Astrocyte (in vitro differentiated cells and primary cell): ENCODE data around the gene CALML5. TPM values are rescaled to one million over a fixed set of nuclear protein-coding genes. Genes with fewer than 3 reads are reported as not detected.

ENCODE experiments used
- DNase-seq: peaks from one replicate; pipeline ENCODE4 v3.0.0-alpha.2; 2010; ENCODE audit warnings: low read depth
- FAIRE-seq: peaks from 2 replicates; lab custom pipeline; 2011; peaks lifted over from hg19 to GRCh38; lab: Jason Lieb, UNC
- H2AFZ ChIP-seq: 2 replicates; pipeline ENCODE4 v1.6.0; 2012; ENCODE audit warnings: low read depth, low read length, inconsistent platforms
- H3K27ac ChIP-seq: 2 replicates; pipeline ENCODE4 v1.5.1; 2011; ENCODE audit warnings: low read depth, low read length, inconsistent platforms
- H3K27me3 ChIP-seq: 2 replicates; pipeline ENCODE4 v1.6.0; 2011; ENCODE audit warnings: low read length, inconsistent platforms; ENCODE audit not compliant: insufficient read depth
- H3K36me3 ChIP-seq: 2 replicates; pipeline ENCODE4 v1.5.1; 2011; ENCODE audit warnings: low read length, inconsistent platforms; ENCODE audit not compliant: insufficient read depth
- H3K4me1 ChIP-seq: 2 replicates; pipeline ENCODE4 v1.5.1; 2011; ENCODE audit warnings: low read length, inconsistent platforms; ENCODE audit not compliant: insufficient read depth
- H3K4me2 ChIP-seq: 2 replicates; pipeline ENCODE4 v1.6.0; 2012; ENCODE audit warnings: low read length, inconsistent platforms
- H3K4me3 ChIP-seq: 2 replicates; pipeline ENCODE4 v1.5.1; 2011; ENCODE audit warnings: low read depth, mild to moderate bottlenecking, low read length, inconsistent platforms; ENCODE audit not compliant: insufficient read depth
- H3K79me2 ChIP-seq: 2 replicates; pipeline ENCODE4 v1.6.0; 2012; ENCODE audit warnings: mild to moderate bottlenecking, low read length, inconsistent platforms; ENCODE audit not compliant: insufficient read depth
- H3K9ac ChIP-seq: 2 replicates; pipeline ENCODE4 v1.6.0; 2012; ENCODE audit warnings: mild to moderate bottlenecking, low read length, inconsistent platforms
- H3K9me3 ChIP-seq: 2 replicates; pipeline ENCODE4 v1.5.1; 2012; ENCODE audit warnings: low read depth, mild to moderate bottlenecking, low read length, inconsistent platforms; ENCODE audit not compliant: insufficient read depth
- H4K20me1 ChIP-seq: 2 replicates; pipeline ENCODE4 v1.6.0; 2012; ENCODE audit warnings: low read length, inconsistent platforms; ENCODE audit not compliant: insufficient read depth
- H3K27ac Mint-ChIP-seq: one replicate; pipeline ENCODE4 v1.8.0; 2021; ENCODE audit warnings: mild to moderate bottlenecking, mixed read lengths; ENCODE audit not compliant: unreplicated experiment
- H3K27me3 Mint-ChIP-seq: one replicate; pipeline ENCODE4 v1.8.0; 2021; ENCODE audit warnings: low read depth, mixed read lengths; ENCODE audit not compliant: unreplicated experiment
- H3K36me3 Mint-ChIP-seq: one replicate; pipeline ENCODE4 v1.8.0; 2021; ENCODE audit warnings: low read depth, mixed read lengths; ENCODE audit not compliant: unreplicated experiment
- H3K4me1 Mint-ChIP-seq: one replicate; pipeline ENCODE4 v1.8.0; 2021; ENCODE audit warnings: low read depth, mixed read lengths; ENCODE audit not compliant: unreplicated experiment
- H3K4me3 Mint-ChIP-seq: one replicate; pipeline ENCODE4 v1.8.0; 2021; ENCODE audit warnings: mild to moderate bottlenecking, moderate library complexity, mixed read lengths; ENCODE audit not compliant: unreplicated experiment
- H3K9me3 Mint-ChIP-seq: one replicate; pipeline ENCODE4 v1.8.0; 2021; ENCODE audit warnings: mild to moderate bottlenecking, mixed read lengths; ENCODE audit not compliant: unreplicated experiment
- EZH2 ChIP-seq: IDR thresholded peaks from 2 replicates; pipeline ENCODE4 v1.6.1; 2012; ENCODE audit warnings: mild to moderate bottlenecking, low read length, inconsistent platforms; ENCODE audit not compliant: insufficient read depth
- total RNA-seq: library from RNA; stranded (reverse); gene quantifications from 2 replicates; pipeline ENCODE4 v1.2.1, GENCODE V29; 2021
- TF ChIP-seq, protein P1 (sequence below): IDR thresholded peaks from 2 replicates; pipeline ENCODE4 v1.5.1; 2011; ENCODE audit warnings: low read depth, mild to moderate bottlenecking, inconsistent platforms, low read length, moderate library complexity; ENCODE audit not compliant: insufficient read depth

Gene CALML5
- total RNA-seq, 1 donor from 2014 or later = not detected

DNA sequence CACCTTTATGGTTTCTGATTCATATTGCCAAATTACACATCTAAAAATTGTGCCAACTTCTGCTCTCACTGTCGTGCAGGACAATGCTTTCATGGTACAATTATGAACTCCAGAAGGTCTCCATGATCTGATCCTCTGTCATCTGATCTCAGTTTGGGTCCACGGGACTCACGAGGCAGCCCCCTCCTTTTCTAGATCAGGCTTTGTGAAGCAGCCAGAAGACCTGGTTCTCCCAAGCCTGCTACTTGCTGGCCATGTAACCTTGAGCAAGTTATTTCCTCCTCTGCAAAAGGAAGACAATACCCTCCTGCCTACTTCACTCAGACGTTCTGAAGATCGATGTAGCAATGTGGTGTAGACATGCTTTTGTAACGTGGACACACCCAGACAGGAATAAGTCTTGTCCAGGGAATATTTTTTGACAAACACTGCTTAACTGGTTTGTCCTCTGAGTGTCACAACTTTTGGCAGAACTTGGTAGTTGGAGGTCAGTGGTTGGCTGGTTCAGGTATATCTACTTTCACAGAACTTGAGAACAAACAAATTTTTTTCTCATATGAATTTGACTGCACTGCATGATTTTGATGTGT lies 44.9 kb upstream of the CALML5 start:
- Histone ChIP-seq H3K9me3 (no peaks in the 10 kb centered on the region), H3K4me1 (peaks cover 45% of the 10 kb centered on the region), H3K79me2 (no peaks in the 10 kb centered on the region), H2AFZ (no peak overlapping the region), H4K20me1 (no peaks in the 10 kb centered on the region), H3K36me3 (no peaks in the 10 kb centered on the region), H3K27ac (no peak overlapping the region), H3K9ac (no peak overlapping the region), H3K27me3 (no peaks in the 10 kb centered on the region), H3K4me2 (no peak overlapping the region), H3K4me3 (no peak overlapping the region)
- Mint-ChIP-seq H3K27ac (no peak overlapping the region), H3K36me3 (peaks cover 1% of the 10 kb centered on the region), H3K4me1 (peaks cover 5% of the 10 kb centered on the region), H3K27me3 (no peaks in the 10 kb centered on the region), H3K4me3 (no peak overlapping the region), H3K9me3 (peaks cover 10% of the 10 kb centered on the region)
- TF ChIP-seq, protein P1, sequence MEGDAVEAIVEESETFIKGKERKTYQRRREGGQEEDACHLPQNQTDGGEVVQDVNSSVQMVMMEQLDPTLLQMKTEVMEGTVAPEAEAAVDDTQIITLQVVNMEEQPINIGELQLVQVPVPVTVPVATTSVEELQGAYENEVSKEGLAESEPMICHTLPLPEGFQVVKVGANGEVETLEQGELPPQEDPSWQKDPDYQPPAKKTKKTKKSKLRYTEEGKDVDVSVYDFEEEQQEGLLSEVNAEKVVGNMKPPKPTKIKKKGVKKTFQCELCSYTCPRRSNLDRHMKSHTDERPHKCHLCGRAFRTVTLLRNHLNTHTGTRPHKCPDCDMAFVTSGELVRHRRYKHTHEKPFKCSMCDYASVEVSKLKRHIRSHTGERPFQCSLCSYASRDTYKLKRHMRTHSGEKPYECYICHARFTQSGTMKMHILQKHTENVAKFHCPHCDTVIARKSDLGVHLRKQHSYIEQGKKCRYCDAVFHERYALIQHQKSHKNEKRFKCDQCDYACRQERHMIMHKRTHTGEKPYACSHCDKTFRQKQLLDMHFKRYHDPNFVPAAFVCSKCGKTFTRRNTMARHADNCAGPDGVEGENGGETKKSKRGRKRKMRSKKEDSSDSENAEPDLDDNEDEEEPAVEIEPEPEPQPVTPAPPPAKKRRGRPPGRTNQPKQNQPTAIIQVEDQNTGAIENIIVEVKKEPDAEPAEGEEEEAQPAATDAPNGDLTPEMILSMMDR = no peak
- no peak for TF ChIP-seq EZH2
- DNase-seq = no peak
- FAIRE-seq = no peak

DNA sequence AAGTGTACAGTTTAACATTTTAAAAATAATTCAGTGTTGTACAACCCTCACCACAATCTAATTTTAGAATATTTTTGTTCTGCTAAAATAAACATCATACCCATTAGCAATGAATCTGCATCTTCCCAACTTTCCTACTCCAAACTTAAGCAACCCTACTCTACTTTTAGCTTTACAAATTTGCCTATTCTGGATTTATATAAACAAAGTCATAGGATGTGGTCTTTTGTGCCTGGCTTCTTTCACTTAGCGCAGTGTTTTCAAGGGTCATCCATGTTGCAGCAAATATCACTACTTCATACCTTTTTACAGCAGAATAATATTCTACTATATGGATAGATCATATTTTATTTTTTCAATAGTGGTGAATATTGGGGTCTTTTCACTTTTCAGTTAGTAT lies 44.3 kb upstream of the CALML5 start:
- Histone ChIP-seq H3K9me3 (no peaks in the 10 kb centered on the region), H3K27me3 (no peaks in the 10 kb centered on the region), H3K4me1 (peaks cover 45% of the 10 kb centered on the region), H3K27ac (no peak overlapping the region), H3K4me2 (no peak overlapping the region), H3K9ac (no peak overlapping the region), H2AFZ (no peak overlapping the region), H3K36me3 (no peaks in the 10 kb centered on the region), H3K79me2 (no peaks in the 10 kb centered on the region), H3K4me3 (no peak overlapping the region), H4K20me1 (no peaks in the 10 kb centered on the region)
- Mint-ChIP-seq H3K27ac (no peak overlapping the region), H3K4me3 (no peak overlapping the region), H3K36me3 (peaks cover 1% of the 10 kb centered on the region), H3K9me3 (peaks cover 13% of the 10 kb centered on the region), H3K27me3 (no peaks in the 10 kb centered on the region), H3K4me1 (peaks cover 9% of the 10 kb centered on the region)
- DNase-seq (no peak), FAIRE-seq (no peak)
- TF ChIP-seq, protein P1 = no peak
- no peak for TF ChIP-seq EZH2

DNA sequence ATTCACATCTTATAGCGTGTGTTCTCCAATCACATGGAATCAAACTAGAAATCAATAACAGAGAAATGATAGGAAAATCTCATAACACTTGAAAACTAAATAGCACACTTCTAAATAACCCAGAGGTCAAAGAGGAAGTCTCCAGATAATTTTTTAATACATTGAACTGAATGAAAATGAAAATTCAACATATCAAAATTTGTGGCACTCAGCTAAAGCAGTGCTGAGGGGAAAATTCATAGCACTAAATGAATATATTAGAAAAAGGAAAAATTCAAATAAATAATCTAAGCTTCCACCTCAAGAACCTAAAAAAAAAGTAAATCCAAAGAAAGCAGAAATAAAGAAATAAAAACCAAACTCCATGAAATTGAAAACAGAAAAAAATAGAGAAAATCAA lies 42.7 kb upstream of the CALML5 start:
- Histone ChIP-seq H3K27ac (no peak overlapping the region), H3K27me3 (no peaks in the 10 kb centered on the region), H3K4me1 (peaks cover 33% of the 10 kb centered on the region), H2AFZ (no peak overlapping the region), H3K4me2 (no peak overlapping the region), H4K20me1 (no peaks in the 10 kb centered on the region), H3K9ac (no peak overlapping the region), H3K4me3 (no peak overlapping the region), H3K9me3 (no peaks in the 10 kb centered on the region), H3K36me3 (no peaks in the 10 kb centered on the region), H3K79me2 (no peaks in the 10 kb centered on the region)
- no peak for FAIRE-seq
- DNase-seq = no peak
- no peak overlapping the region for H3K27ac Mint-ChIP-seq
- H3K27me3 Mint-ChIP-seq = no peaks in the 10 kb centered on the region
- TF ChIP-seq, protein P1 = no peak
- TF ChIP-seq EZH2 = no peak
- peaks cover 13% of the 10 kb centered on the region for H3K4me1 Mint-ChIP-seq
- peaks cover 13% of the 10 kb centered on the region for H3K9me3 Mint-ChIP-seq
- peaks cover 1% of the 10 kb centered on the region for H3K36me3 Mint-ChIP-seq
- no peak overlapping the region for H3K4me3 Mint-ChIP-seq
